ENCODE measurements around the gene VWA8.

DNA sequence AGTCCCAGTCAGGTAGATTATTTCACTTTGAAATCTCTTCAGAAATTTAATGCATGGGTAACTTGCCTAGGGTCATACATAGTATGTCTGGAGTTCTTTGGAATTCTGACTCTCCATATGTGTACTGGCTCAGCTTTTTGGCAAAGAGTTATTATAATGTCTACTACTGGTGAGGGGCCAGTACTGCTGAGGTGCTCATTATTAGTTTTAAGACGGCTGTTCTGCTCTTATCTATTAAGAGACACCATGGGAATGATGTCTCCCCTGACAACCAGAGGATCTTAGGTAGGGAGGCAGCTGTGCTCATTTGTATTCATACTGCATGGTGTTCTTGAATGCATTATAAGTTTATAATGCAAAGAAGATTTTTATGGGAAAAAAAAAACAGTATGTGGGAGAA lies 319.5 kb downstream of the VWA8 start:
- TF ChIP-seq, protein P1, sequence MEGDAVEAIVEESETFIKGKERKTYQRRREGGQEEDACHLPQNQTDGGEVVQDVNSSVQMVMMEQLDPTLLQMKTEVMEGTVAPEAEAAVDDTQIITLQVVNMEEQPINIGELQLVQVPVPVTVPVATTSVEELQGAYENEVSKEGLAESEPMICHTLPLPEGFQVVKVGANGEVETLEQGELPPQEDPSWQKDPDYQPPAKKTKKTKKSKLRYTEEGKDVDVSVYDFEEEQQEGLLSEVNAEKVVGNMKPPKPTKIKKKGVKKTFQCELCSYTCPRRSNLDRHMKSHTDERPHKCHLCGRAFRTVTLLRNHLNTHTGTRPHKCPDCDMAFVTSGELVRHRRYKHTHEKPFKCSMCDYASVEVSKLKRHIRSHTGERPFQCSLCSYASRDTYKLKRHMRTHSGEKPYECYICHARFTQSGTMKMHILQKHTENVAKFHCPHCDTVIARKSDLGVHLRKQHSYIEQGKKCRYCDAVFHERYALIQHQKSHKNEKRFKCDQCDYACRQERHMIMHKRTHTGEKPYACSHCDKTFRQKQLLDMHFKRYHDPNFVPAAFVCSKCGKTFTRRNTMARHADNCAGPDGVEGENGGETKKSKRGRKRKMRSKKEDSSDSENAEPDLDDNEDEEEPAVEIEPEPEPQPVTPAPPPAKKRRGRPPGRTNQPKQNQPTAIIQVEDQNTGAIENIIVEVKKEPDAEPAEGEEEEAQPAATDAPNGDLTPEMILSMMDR (IDR thresholded peaks at IDR 0.05; ENCODE audit: low read depth, low read length): no peak
- no peak for TF ChIP-seq EZH2phosphoT487 (IDR thresholded peaks at IDR 0.05; ENCODE audit: low read depth)

Measured in OCI-LY3 (cell line).